Karpas-422 (cell line): ENCODE results near the gene INPP5K. TPM values are rescaled to one million over a fixed set of nuclear protein-coding genes. Genes with fewer than 3 reads are reported as not detected.

ENCODE experiments used
- DNase-seq: peaks from one replicate; pipeline ENCODE4 v3.0.0-alpha.2; 2015
- H2AFZ ChIP-seq: fragments of 200-600 bp; sonication (generic); 2 replicates; pipeline ENCODE4 v1.6.1; 2014; ENCODE audit warnings: antibody characterized with exemption, low read length, mixed read lengths
- H3K27ac ChIP-seq: fragments of 200-600 bp; sonication (generic); 2 replicates; pipeline ENCODE4 v1.5.1; 2014; ENCODE audit warnings: mild to moderate bottlenecking, low read length, moderate library complexity
- H3K27me3 ChIP-seq: fragments of 200-600 bp; sonication (generic); 2 replicates; pipeline ENCODE4 v1.6.1; 2014; ENCODE audit warnings: low read length, mixed read lengths
- H3K36me3 ChIP-seq: fragments of 200-600 bp; sonication (generic); 2 replicates; pipeline ENCODE4 v1.6.1; 2014; ENCODE audit warnings: low read length, mixed read lengths; ENCODE audit not compliant: insufficient read depth
- H3K4me1 ChIP-seq: fragments of 200-600 bp; sonication (generic); 2 replicates; pipeline ENCODE4 v1.6.1; 2014; ENCODE audit warnings: mild to moderate bottlenecking, low read length, mixed read lengths
- H3K4me2 ChIP-seq: fragments of 200-600 bp; sonication (generic); 2 replicates; pipeline ENCODE4 v1.6.1; 2014; ENCODE audit warnings: low read length, low read depth, mild to moderate bottlenecking; ENCODE audit not compliant: poor library complexity, severe bottlenecking
- H3K4me3 ChIP-seq: fragments of 200-600 bp; sonication (generic); 2 replicates; pipeline ENCODE4 v1.5.1; 2014; ENCODE audit warnings: mild to moderate bottlenecking, antibody characterized with exemption, low read length, mixed read lengths
- H3K79me2 ChIP-seq: fragments of 200-600 bp; sonication (generic); 2 replicates; pipeline ENCODE4 v1.6.1; 2014; ENCODE audit warnings: mild to moderate bottlenecking, low read length, mixed read lengths
- H3K9ac ChIP-seq: fragments of 200-600 bp; sonication (generic); 2 replicates; pipeline ENCODE4 v1.6.0; 2014; ENCODE audit warnings: low read length
- H3K9me2 ChIP-seq: fragments of 200-600 bp; sonication (generic), shearing (Covaris generic); replicated peaks from 2 replicates; pipeline ENCODE4 v1.6.0; 2014; ENCODE audit warnings: mild to moderate bottlenecking, low read length, moderate library complexity; ENCODE audit not compliant: insufficient read depth
- H3K9me3 ChIP-seq: fragments of 300-700, 200-600 bp; sonication (generic); 2 replicates; pipeline ENCODE4 v1.6.1; 2014; ENCODE audit warnings: low read length, mixed read lengths
- H4K20me1 ChIP-seq: fragments of 200-600 bp; sonication (generic); 2 replicates; pipeline ENCODE4 v1.6.1; 2014; ENCODE audit warnings: mild to moderate bottlenecking, antibody characterized with exemption, low read length, low read depth; ENCODE audit not compliant: insufficient read depth
- total RNA-seq: library from RNA; depleted of rRNA; stranded (reverse); fragments of >200 nt; shearing (Covaris generic); gene quantifications from 2 replicates; pipeline ENCODE4 v1.2.3, GENCODE V29; 2014; ENCODE audit warnings: low replicate concordance

INPP5K gene
- total RNA-seq, 1 experiment from 2014 or later: 102 TPM

- H3K27ac ChIP-seq: no peak overlapping the region
- H3K9me2 ChIP-seq: no peaks in the 10 kb centered on the region
- no peak overlapping the region for H3K4me2 ChIP-seq
- H3K27me3 ChIP-seq: no peaks in the 10 kb centered on the region
- H3K36me3 ChIP-seq: no peaks in the 10 kb centered on the region
- H3K4me3 ChIP-seq: no peak overlapping the region
- H3K4me1 ChIP-seq: peaks cover 13% of the 10 kb centered on the region
- H4K20me1 ChIP-seq: no peaks in the 10 kb centered on the region
- no peaks in the 10 kb centered on the region for H3K79me2 ChIP-seq
- H3K9ac ChIP-seq: no peak overlapping the region
- DNase-seq: no peak
- H3K9me3 ChIP-seq: no peaks in the 10 kb centered on the region
- H2AFZ ChIP-seq: no peak overlapping the region
Observed at GRCh38 chr17:1495265-1495989, 21.0 kb downstream of the INPP5K start.

GRCh38 chr17:1494736-1495253 is 21.6 kb downstream of the INPP5K start:
- Histone ChIP-seq H3K9me2 (no peaks in the 10 kb centered on the region), H4K20me1 (no peaks in the 10 kb centered on the region), H3K27ac (no peak overlapping the region), H3K4me1 (peaks cover 15% of the 10 kb centered on the region), H3K9ac (no peak overlapping the region), H3K9me3 (no peaks in the 10 kb centered on the region), H3K27me3 (no peaks in the 10 kb centered on the region), H3K36me3 (no peaks in the 10 kb centered on the region), H3K4me3 (no peak overlapping the region), H3K4me2 (no peak overlapping the region), H3K79me2 (no peaks in the 10 kb centered on the region), H2AFZ (no peak overlapping the region)
- no peak for DNase-seq

- no peak overlapping the region for H3K27ac ChIP-seq
- H3K36me3 ChIP-seq: no peaks in the 10 kb centered on the region
- peaks cover 15% of the 10 kb centered on the region for H3K4me1 ChIP-seq
- no peak overlapping the region for H3K9ac ChIP-seq
- H3K27me3 ChIP-seq: no peaks in the 10 kb centered on the region
- H3K4me3 ChIP-seq: no peak overlapping the region
- no peaks in the 10 kb centered on the region for H3K9me2 ChIP-seq
- H3K4me2 ChIP-seq: no peak overlapping the region
- no peak for DNase-seq
- no peaks in the 10 kb centered on the region for H4K20me1 ChIP-seq
- no peaks in the 10 kb centered on the region for H3K9me3 ChIP-seq
- no peak overlapping the region for H2AFZ ChIP-seq
- H3K79me2 ChIP-seq: no peaks in the 10 kb centered on the region
Observed at GRCh38 chr17:1494203-1494602, 22.2 kb downstream of the INPP5K start.

GRCh38 chr17:1493291-1493980 is 23.0 kb downstream of the INPP5K start:
- Histone ChIP-seq H3K9me2 (no peaks in the 10 kb centered on the region), H3K4me1 (peaks cover 18% of the 10 kb centered on the region), H3K27me3 (no peaks in the 10 kb centered on the region), H3K9ac (no peak overlapping the region), H4K20me1 (no peaks in the 10 kb centered on the region), H3K4me3 (no peak overlapping the region), H2AFZ (no peak overlapping the region), H3K27ac (no peak overlapping the region), H3K79me2 (no peaks in the 10 kb centered on the region), H3K4me2 (no peak overlapping the region), H3K9me3 (no peaks in the 10 kb centered on the region), H3K36me3 (no peaks in the 10 kb centered on the region)
- no peak for DNase-seq

GRCh38 chr17:1492249-1493206 is 23.9 kb downstream of the INPP5K start, which contains the start of gene MYO1C:
Gene MYO1C, minus strand, starts transcription at chr17:1492686. Its CDS starts 199 bp downstream, at chr17:1492487.
- H3K9ac ChIP-seq: peak within 1 kb of the TSS; percentile 76
- H3K4me3 ChIP-seq: peak within 1 kb of the TSS; percentile 68; the same call in 1 of the 2 replicates
- no peaks in the 10 kb centered on the region for H3K9me2 ChIP-seq
- DNase-seq: no peak
- peak within 1 kb of the TSS; percentile 74 for H3K4me2 ChIP-seq
- H3K36me3 ChIP-seq: no peaks in the 10 kb centered on the region
- H3K27me3 ChIP-seq: no peaks in the 10 kb centered on the region
- no peaks in the 10 kb centered on the region for H3K9me3 ChIP-seq
- peak within 1 kb of the TSS; percentile 61 for H2AFZ ChIP-seq
- no peaks in the 10 kb centered on the region for H4K20me1 ChIP-seq
- H3K27ac ChIP-seq: no peak within 1 kb of the TSS
- peaks cover 27% of the 10 kb centered on the region for H3K4me1 ChIP-seq
- no peaks in the 10 kb centered on the region for H3K79me2 ChIP-seq

GRCh38 chr17:1491443-1492248 is 24.8 kb downstream of the INPP5K start:
- DNase-seq: peak; percentile 80
- Histone ChIP-seq H3K79me2 (no peaks in the 10 kb centered on the region), H2AFZ (peak overlapping the region; percentile 66), H3K9me2 (no peaks in the 10 kb centered on the region), H3K4me3 (peak overlapping the region; percentile 86), H4K20me1 (no peaks in the 10 kb centered on the region), H3K9ac (peak overlapping the region; percentile 87), H3K27ac (peak overlapping the region; percentile 55), H3K36me3 (no peaks in the 10 kb centered on the region), H3K4me2 (peak overlapping the region; percentile 96), H3K9me3 (no peaks in the 10 kb centered on the region), H3K4me1 (peaks cover 36% of the 10 kb centered on the region), H3K27me3 (no peaks in the 10 kb centered on the region)

- H3K27ac ChIP-seq: peak overlapping the region; percentile 55
- peak overlapping the region; percentile 87 for H3K9ac ChIP-seq
- H2AFZ ChIP-seq: peak overlapping the region; percentile 66; the same call in 1 of the 2 replicates
- H3K4me3 ChIP-seq: peak overlapping the region; percentile 86
- H4K20me1 ChIP-seq: no peaks in the 10 kb centered on the region
- H3K4me2 ChIP-seq: peak overlapping the region; percentile 96
- peaks cover 43% of the 10 kb centered on the region for H3K4me1 ChIP-seq
- no peaks in the 10 kb centered on the region for H3K36me3 ChIP-seq
- H3K27me3 ChIP-seq: no peaks in the 10 kb centered on the region
- DNase-seq: peak; percentile 89
- no peaks in the 10 kb centered on the region for H3K79me2 ChIP-seq
- H3K9me2 ChIP-seq: no peaks in the 10 kb centered on the region
- H3K9me3 ChIP-seq: no peaks in the 10 kb centered on the region
Observed at GRCh38 chr17:1490643-1491442, 25.6 kb downstream of the INPP5K start.
